ENCODE measurements around the gene PAPPA. TPM values are rescaled to one million over a fixed set of nuclear protein-coding genes. Genes with fewer than 3 reads are reported as not detected.

The PAPPA gene
- total RNA-seq, 1 experiment from 2014 or later, result 7.0 TPM

DNA sequence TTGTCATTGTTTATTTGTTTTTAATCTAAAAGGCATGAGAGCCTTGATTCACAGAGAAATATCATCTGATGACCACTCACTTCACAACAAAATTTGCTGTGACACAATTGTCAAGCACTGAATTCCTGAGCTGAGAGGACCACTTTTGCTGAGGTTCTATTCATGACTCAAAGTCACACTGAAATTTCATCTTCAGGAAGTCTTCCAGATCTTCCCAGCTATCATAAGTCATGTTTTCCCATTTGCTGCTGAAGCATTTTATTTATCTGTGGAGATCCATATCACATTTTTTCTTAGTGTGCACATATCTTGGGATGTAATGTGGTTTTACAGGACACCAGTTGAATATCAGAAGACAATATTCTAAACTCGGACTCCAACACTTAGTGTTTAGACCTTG, 278.5 kb downstream of the PAPPA start:
- H3K27ac Mint-ChIP-seq (ENCODE audit: low read depth, unreplicated experiment), result no peak overlapping the region
- no peaks in the 10 kb centered on the region for H3K9me3 Mint-ChIP-seq (ENCODE audit: unreplicated experiment)
- no peak for TF ChIP-seq CTCF (IDR thresholded peaks at IDR 0.05; ENCODE audit: unreplicated experiment)
- no peak overlapping the region for H3K4me3 Mint-ChIP-seq (ENCODE audit: unreplicated experiment)
- H3K4me1 Mint-ChIP-seq (ENCODE audit: insufficient read depth, unreplicated experiment), result no peaks in the 10 kb centered on the region
- POLR2A ChIA-PET, result no interaction called here
- intact Hi-C loops (cut with micrococcal nuclease), result no loop called here
- no peaks in the 10 kb centered on the region for H3K27me3 Mint-ChIP-seq (ENCODE audit: insufficient read depth, unreplicated experiment)
- CTCF ChIA-PET, result interaction anchor here (0.7 to 1.2 kb wide), 2 partner anchors 17 to 67 kb away, joined by 3 read pairs; no protein-coding TSS in a partner anchor
- no peak for DNase-seq (ENCODE audit: unreplicated experiment)
- no TSS peak for BruUV-seq (replicated peaks)
- no peaks in the 10 kb centered on the region for H3K36me3 Mint-ChIP-seq (ENCODE audit: insufficient read depth, unreplicated experiment)

- no peaks in the 10 kb centered on the region for H3K9me3 Mint-ChIP-seq (ENCODE audit: unreplicated experiment)
- no peaks in the 10 kb centered on the region for H3K27me3 Mint-ChIP-seq (ENCODE audit: insufficient read depth, unreplicated experiment)
- H3K36me3 Mint-ChIP-seq (ENCODE audit: insufficient read depth, unreplicated experiment), result no peaks in the 10 kb centered on the region
- CTCF ChIA-PET, result no interaction called here
- DNase-seq (ENCODE audit: unreplicated experiment), result no peak
- H3K27ac Mint-ChIP-seq (ENCODE audit: low read depth, unreplicated experiment), result no peak overlapping the region
- H3K4me3 Mint-ChIP-seq (ENCODE audit: unreplicated experiment), result no peak overlapping the region
- BruUV-seq (replicated peaks), result no TSS peak
- no peak for TF ChIP-seq CTCF (IDR thresholded peaks at IDR 0.05; ENCODE audit: unreplicated experiment)
- no peaks in the 10 kb centered on the region for H3K4me1 Mint-ChIP-seq (ENCODE audit: insufficient read depth, unreplicated experiment)
- POLR2A ChIA-PET, result interaction anchor here (0.8 kb wide), 1 partner anchor 33 kb away, joined by 3 read pairs; no protein-coding TSS in a partner anchor
- intact Hi-C loops (cut with micrococcal nuclease), result no loop called here
Observed at GRCh38 chr9:116434314-116434713, 280.7 kb downstream of the PAPPA start.

GRCh38 chr9:116435706-116436105, 282.1 kb downstream of the PAPPA start:
- CTCF ChIA-PET, result no interaction called here
- TF ChIP-seq CTCF (IDR thresholded peaks at IDR 0.05; ENCODE audit: unreplicated experiment), result no peak
- POLR2A ChIA-PET, result no interaction called here
- intact Hi-C loops (cut with micrococcal nuclease), result no loop called here
- no peaks in the 10 kb centered on the region for H3K27me3 Mint-ChIP-seq (ENCODE audit: insufficient read depth, unreplicated experiment)
- no peak for DNase-seq (ENCODE audit: unreplicated experiment)
- H3K9me3 Mint-ChIP-seq (ENCODE audit: unreplicated experiment), result no peaks in the 10 kb centered on the region
- BruUV-seq (replicated peaks), result no TSS peak
- H3K27ac Mint-ChIP-seq (ENCODE audit: low read depth, unreplicated experiment), result no peak overlapping the region
- no peaks in the 10 kb centered on the region for H3K4me1 Mint-ChIP-seq (ENCODE audit: insufficient read depth, unreplicated experiment)
- H3K36me3 Mint-ChIP-seq (ENCODE audit: insufficient read depth, unreplicated experiment), result no peaks in the 10 kb centered on the region
- no peak overlapping the region for H3K4me3 Mint-ChIP-seq (ENCODE audit: unreplicated experiment)

DNA sequence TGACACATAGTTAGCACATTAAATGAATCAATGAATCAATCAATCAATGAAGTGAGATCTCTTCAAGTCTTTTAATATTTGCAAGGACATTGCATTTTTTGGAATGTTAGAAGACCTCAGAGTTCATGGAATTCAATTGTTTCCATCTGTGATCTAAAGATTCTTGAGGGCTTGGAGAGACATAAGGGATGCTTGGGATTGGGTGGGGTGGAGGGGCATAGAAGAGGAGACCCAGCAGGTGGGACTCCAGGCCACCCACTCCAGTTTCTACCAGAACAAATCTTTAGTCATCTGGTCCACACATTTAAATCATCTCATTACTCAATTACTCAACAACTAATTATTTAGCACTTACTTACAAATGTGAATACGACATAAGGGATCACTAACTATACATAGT, 282.5 kb downstream of the PAPPA start:
- Mint-ChIP-seq H3K36me3 (ENCODE audit: insufficient read depth, unreplicated experiment) (no peaks in the 10 kb centered on the region), H3K9me3 (ENCODE audit: unreplicated experiment) (no peaks in the 10 kb centered on the region), H3K4me3 (ENCODE audit: unreplicated experiment) (no peak overlapping the region), H3K27me3 (ENCODE audit: insufficient read depth, unreplicated experiment) (no peaks in the 10 kb centered on the region), H3K27ac (ENCODE audit: low read depth, unreplicated experiment) (no peak overlapping the region), H3K4me1 (ENCODE audit: insufficient read depth, unreplicated experiment) (no peaks in the 10 kb centered on the region)
- BruUV-seq (replicated peaks), result no TSS peak
- ChIA-PET POLR2A (no interaction called here), CTCF (no interaction called here)
- no peak for TF ChIP-seq CTCF (IDR thresholded peaks at IDR 0.05; ENCODE audit: unreplicated experiment)
- intact Hi-C loops (cut with micrococcal nuclease), result no loop called here
- DNase-seq (ENCODE audit: unreplicated experiment), result no peak
